IPS-NIHi11 (cell line): ENCODE results near the gene ABLIM2.

ENCODE experiments used
- DNase-seq: peaks from one replicate; pipeline ENCODE4 v3.0.0; 2012; ENCODE audit warnings: mixed read lengths, low spot score

ABLIM2 gene

GRCh38 chr4:8084712-8085490 lies 73.7 kb downstream of the ABLIM2 start:
- DNase-seq = no peak

- no peak for DNase-seq
These were observed 74.5 kb downstream of the ABLIM2 start for GRCh38 chr4:8084031-8084660.

GRCh38 chr4:8083086-8083825 lies 75.4 kb downstream of the ABLIM2 start:
- DNase-seq = no peak

- DNase-seq = no peak
These were observed 76.0 kb downstream of the ABLIM2 start for GRCh38 chr4:8082517-8083055.

GRCh38 chr4:8081621-8082516 lies 76.7 kb downstream of the ABLIM2 start:
- DNase-seq = no peak

- no peak for DNase-seq
These were observed 77.4 kb downstream of the ABLIM2 start for GRCh38 chr4:8081171-8081570.

- no peak for DNase-seq
These were observed 77.9 kb downstream of the ABLIM2 start for GRCh38 chr4:8080754-8081065.

- no peak for DNase-seq
These were observed 78.5 kb downstream of the ABLIM2 start for GRCh38 chr4:8079916-8080753.

- DNase-seq = no peak
These were observed 79.4 kb downstream of the ABLIM2 start for GRCh38 chr4:8079031-8079885.

GRCh38 chr4:8078610-8079015 lies 80.0 kb downstream of the ABLIM2 start:
- DNase-seq = no peak

GRCh38 chr4:8078109-8078494 lies 80.5 kb downstream of the ABLIM2 start:
- no peak for DNase-seq

GRCh38 chr4:8077181-8078108 lies 81.2 kb downstream of the ABLIM2 start:
- DNase-seq = no peak

GRCh38 chr4:8076023-8076422 lies 82.6 kb downstream of the ABLIM2 start:
- no peak for DNase-seq

- no peak for DNase-seq
These were observed 85.3 kb downstream of the ABLIM2 start for GRCh38 chr4:8073206-8073863.

- DNase-seq = no peak
These were observed 86.2 kb downstream of the ABLIM2 start for GRCh38 chr4:8072235-8072968.

GRCh38 chr4:8071766-8072165 lies 86.8 kb downstream of the ABLIM2 start:
- DNase-seq = no peak
